OCI-LY1 (cell line): Measurements from ENCODE around the gene GIMD1.

Experiments used
- EZH2 ChIP-seq: fragments of 200-600 bp; sonication (generic), shearing (Covaris generic); IDR thresholded peaks from 2 replicates; pipeline ENCODE4 v1.8.0; 2017; ENCODE audit warnings: borderline replicate concordance, mixed run types, mild to moderate bottlenecking, antibody characterized with exemption, low read length, moderate library complexity, mixed read lengths
- TF ChIP-seq, protein P1 (sequence below): fragments of 200-600 bp; sonication (generic), shearing (Covaris generic); IDR thresholded peaks from 2 replicates; pipeline ENCODE4 v1.5.1; 2017; ENCODE audit warnings: mild to moderate bottlenecking, antibody characterized with exemption, low read length, moderate library complexity, mixed read lengths

DNA sequence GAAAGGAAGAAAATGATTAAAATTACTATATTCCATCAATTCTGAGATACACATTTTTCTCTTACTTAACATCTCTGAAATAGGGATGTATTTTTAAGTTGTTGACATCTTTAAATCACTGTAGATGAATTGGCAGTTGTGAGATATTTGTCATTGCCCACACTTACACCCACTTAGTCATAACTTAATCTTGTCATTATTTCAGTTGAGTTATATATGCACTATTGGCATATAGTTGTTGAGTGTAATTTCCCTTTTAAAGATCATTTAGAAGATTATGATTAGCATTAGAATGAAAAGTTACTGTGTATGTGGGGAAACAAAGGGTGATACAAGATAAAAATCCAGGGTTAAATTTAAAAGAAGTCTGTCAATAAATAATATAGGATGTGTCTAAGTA is 50.1 kb downstream of the GIMD1 start:
- TF ChIP-seq, protein P1, sequence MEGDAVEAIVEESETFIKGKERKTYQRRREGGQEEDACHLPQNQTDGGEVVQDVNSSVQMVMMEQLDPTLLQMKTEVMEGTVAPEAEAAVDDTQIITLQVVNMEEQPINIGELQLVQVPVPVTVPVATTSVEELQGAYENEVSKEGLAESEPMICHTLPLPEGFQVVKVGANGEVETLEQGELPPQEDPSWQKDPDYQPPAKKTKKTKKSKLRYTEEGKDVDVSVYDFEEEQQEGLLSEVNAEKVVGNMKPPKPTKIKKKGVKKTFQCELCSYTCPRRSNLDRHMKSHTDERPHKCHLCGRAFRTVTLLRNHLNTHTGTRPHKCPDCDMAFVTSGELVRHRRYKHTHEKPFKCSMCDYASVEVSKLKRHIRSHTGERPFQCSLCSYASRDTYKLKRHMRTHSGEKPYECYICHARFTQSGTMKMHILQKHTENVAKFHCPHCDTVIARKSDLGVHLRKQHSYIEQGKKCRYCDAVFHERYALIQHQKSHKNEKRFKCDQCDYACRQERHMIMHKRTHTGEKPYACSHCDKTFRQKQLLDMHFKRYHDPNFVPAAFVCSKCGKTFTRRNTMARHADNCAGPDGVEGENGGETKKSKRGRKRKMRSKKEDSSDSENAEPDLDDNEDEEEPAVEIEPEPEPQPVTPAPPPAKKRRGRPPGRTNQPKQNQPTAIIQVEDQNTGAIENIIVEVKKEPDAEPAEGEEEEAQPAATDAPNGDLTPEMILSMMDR = no peak
- TF ChIP-seq EZH2 = no peak
